Measurements from ENCODE around the gene AQP9.
"Not testable (repeated sequence)": the region's sequence is repeated elsewhere in the genome, so short reads cannot be mapped to it uniquely, and the experiment has no call there.

Gene AQP9

DNA sequence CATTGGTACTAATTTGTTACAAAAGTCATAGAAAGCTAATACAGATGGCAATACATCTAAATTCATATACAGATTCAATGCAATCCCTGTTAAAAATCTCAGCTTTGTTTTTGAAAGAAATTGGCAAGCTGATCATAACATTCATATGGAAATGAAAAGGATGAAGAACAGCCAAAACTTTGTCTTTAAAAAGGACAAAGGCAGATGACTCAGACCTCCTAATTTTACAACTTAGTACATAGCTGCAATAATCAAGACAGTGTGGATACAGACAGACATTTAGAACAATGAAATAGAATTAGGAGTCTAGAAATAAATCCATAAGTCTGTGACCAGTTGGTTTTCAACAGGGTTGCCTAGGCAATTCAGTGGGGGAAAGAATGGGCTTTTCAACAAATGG, 63.3 kb downstream of the AQP9 start:
- no peak overlapping the region for H3K4me3 Mint-ChIP-seq
- peak overlapping the region in 1 of 3 experiments; percentile 54 for H3K27ac Mint-ChIP-seq
- H3K27me3 Mint-ChIP-seq (ENCODE audit: low read depth) = no peaks in the 10 kb centered on the region
- no peaks in the 10 kb centered on the region for H3K36me3 Mint-ChIP-seq (ENCODE audit: low read depth)
- peaks cover 23% of the 10 kb centered on the region for H3K4me1 Mint-ChIP-seq
- peaks cover 6% of the 10 kb centered on the region for H3K9me3 Mint-ChIP-seq
- TF ChIP-seq, protein P1, sequence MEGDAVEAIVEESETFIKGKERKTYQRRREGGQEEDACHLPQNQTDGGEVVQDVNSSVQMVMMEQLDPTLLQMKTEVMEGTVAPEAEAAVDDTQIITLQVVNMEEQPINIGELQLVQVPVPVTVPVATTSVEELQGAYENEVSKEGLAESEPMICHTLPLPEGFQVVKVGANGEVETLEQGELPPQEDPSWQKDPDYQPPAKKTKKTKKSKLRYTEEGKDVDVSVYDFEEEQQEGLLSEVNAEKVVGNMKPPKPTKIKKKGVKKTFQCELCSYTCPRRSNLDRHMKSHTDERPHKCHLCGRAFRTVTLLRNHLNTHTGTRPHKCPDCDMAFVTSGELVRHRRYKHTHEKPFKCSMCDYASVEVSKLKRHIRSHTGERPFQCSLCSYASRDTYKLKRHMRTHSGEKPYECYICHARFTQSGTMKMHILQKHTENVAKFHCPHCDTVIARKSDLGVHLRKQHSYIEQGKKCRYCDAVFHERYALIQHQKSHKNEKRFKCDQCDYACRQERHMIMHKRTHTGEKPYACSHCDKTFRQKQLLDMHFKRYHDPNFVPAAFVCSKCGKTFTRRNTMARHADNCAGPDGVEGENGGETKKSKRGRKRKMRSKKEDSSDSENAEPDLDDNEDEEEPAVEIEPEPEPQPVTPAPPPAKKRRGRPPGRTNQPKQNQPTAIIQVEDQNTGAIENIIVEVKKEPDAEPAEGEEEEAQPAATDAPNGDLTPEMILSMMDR (IDR thresholded peaks at IDR 0.05; ENCODE audit: unreplicated experiment in 3 of 3) = no peak

DNA sequence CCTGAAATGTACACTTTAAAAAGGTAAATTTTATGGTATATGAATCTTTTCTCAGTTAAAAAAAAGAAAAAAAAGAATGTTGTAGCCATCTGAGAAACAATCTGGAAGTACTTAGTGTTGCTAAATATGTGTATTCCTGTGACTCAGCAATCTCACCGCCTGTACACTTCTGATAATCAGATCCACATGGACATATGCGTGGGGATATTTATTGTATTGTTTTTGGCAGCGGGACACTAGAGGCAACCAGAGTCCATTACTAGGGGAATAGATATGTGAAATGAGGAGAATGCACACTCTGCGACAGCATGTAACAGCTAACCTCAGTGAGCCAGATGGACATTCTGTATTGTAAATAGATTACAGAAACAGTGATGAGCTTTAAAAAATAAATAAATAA, 65.4 kb downstream of the AQP9 start:
- Mint-ChIP-seq H3K36me3 (ENCODE audit: low read depth) (no peaks in the 10 kb centered on the region), H3K27ac (peak overlapping the region in 2 of 3 experiments; percentile 5 to 41), H3K27me3 (ENCODE audit: low read depth) (no peaks in the 10 kb centered on the region), H3K9me3 (no peaks in the 10 kb centered on the region), H3K4me1 (peaks cover 23% of the 10 kb centered on the region), H3K4me3 (no peak overlapping the region)
- TF ChIP-seq, protein P1 (IDR thresholded peaks at IDR 0.05; ENCODE audit: unreplicated experiment in 3 of 3) = no peak

DNA sequence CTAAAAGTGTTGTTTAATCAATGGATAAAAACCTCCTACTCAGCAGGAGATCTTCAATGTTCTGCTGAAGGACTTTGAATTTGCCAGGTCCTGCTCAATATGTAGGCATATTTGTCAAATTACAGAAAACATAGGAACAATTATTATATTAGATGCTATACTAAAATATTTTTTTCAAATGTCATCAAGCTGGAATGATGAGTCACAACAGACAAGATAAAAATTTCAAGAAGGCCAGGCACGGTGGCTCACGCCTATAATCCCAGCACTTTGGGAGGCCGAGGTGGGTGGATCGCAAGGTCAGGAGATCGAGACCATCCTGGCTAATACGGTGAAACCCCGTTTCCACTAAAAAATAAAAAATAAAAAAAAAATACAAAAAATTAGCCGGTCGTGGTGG, 68.0 kb downstream of the AQP9 start:
- Mint-ChIP-seq H3K36me3 (ENCODE audit: low read depth) (no peaks in the 10 kb centered on the region), H3K27ac (no peak overlapping the region), H3K27me3 (ENCODE audit: low read depth) (no peaks in the 10 kb centered on the region), H3K4me3 (no peak overlapping the region), H3K4me1 (peaks cover 21% of the 10 kb centered on the region), H3K9me3 (no peaks in the 10 kb centered on the region)
- TF ChIP-seq, protein P1 (IDR thresholded peaks at IDR 0.05; ENCODE audit: unreplicated experiment in 3 of 3) = no peak

DNA sequence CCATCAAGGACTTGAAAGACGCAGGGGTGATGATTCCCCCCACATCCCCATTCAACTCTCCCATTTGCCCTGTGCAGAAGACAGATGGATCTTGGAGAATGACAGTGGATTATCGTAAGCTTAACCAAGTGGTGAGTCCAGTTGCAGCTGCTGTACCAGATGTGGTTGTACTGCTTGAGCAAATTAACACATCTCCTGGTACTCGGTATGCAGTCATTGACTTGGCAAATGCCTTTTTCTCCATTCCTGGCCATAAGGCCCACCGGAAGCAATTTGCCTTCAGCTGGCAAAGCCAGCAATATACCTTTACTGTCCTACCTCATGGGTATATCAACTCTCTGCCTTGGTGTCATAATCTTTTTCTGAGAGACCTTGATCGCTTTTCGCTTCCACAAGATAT, 70.0 kb downstream of the AQP9 start:
- not testable (repeated sequence) for H3K27me3 Mint-ChIP-seq (ENCODE audit: low read depth); H3K9me3 Mint-ChIP-seq; H3K4me1 Mint-ChIP-seq; H3K4me3 Mint-ChIP-seq; H3K27ac Mint-ChIP-seq; H3K36me3 Mint-ChIP-seq (ENCODE audit: low read depth)

DNA sequence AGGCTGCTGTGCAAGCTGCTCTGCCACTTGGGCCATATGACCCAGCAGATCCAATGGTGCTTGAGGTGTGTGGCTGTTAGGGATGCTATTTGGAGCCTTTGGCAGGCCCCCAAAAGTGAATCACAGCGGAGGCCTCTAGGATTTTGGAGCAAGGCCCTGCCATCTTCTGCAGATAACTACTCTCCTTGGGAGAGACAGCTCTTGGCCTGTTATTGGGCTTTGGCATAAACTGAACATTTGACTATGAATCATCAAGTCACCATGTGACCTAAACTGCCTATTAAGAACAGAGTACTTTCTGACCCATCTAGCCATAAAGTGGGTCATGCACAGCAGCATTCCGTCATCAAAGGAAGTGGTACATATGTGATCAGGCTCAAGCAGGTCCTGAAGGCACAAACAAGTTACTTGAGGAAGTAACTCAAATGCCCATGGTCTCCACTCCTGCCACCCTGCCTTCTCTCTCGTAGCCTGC, 70.9 kb downstream of the AQP9 start:
- H3K4me3 Mint-ChIP-seq, H3K27ac Mint-ChIP-seq, H3K9me3 Mint-ChIP-seq: not testable (repeated sequence)

DNA sequence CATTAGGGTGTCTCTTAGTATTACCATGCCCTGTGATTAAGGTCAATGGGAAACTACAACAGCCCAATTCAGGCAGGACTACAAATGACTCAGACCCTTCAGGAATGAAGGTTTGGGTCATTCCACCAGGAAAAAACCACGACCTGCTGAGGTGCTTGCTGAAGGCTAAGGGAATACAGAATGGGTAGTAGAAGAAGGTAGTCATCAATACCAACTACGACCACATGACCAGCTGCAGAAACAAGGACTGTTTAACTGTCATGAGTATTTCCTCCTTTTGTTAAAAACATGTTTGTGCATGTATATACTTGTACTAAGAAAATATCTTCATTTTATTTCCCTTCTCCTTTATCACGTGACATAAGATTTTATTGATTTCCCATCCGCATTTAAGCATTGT, 71.8 kb downstream of the AQP9 start:
- H3K27ac Mint-ChIP-seq; H3K27me3 Mint-ChIP-seq (ENCODE audit: low read depth); H3K4me3 Mint-ChIP-seq; H3K4me1 Mint-ChIP-seq; H3K9me3 Mint-ChIP-seq; H3K36me3 Mint-ChIP-seq (ENCODE audit: low read depth): not testable (repeated sequence)

More for the DNA sequence above, 70.9 kb downstream of the AQP9 start:
- H3K4me1 Mint-ChIP-seq; H3K27me3 Mint-ChIP-seq (ENCODE audit: low read depth); H3K36me3 Mint-ChIP-seq (ENCODE audit: low read depth): not testable (repeated sequence)

DNA sequence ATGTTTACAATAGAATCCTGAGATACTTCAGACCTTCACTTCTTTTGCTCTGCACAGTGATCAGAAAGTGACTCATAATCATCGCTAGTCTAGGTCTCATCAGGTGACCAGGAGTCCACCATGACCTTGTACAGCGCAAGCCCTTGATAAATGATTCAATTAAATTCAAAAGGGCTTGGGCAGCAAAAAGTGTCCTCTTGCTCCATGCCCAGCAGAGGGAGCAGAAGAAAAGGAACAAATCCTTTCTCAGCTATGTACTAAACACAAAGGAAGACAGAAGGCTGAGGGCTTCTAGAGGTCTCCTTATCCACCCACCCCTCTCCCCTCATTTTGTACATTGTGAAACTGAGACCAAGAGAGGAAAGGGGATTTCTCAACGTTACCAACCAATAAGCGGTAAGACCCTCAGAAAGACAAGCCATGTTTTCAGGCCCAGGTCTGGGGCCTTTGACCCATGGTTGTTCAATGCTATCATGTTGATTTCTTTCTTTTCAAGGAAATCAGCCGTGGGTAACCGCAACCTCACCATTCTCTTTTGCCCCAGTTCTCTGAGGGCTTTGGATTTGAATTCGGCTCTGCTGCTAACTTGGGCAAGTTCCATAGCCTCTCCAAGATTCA, 74.8 kb downstream of the AQP9 start:
- no peaks in the 10 kb centered on the region for H3K9me3 Mint-ChIP-seq
- no peak overlapping the region for H3K27ac Mint-ChIP-seq
- H3K36me3 Mint-ChIP-seq (ENCODE audit: low read depth) = no peaks in the 10 kb centered on the region
- H3K4me1 Mint-ChIP-seq = peaks cover 6% of the 10 kb centered on the region
- TF ChIP-seq, protein P1 (IDR thresholded peaks at IDR 0.05; ENCODE audit: unreplicated experiment in 3 of 3) = peak; percentile 53 to 57 (median 56)
- no peak overlapping the region for H3K4me3 Mint-ChIP-seq
- H3K27me3 Mint-ChIP-seq (ENCODE audit: low read depth) = no peaks in the 10 kb centered on the region

Data from nephron (organoid).